Inflammatory macrophage treated with lipopolysaccharide for 1 hour (primary cell): ENCODE measurements around the gene CD4.

ENCODE experiments used
- DNase-seq, 2 donors: peaks; one replicate each; pipeline ENCODE4 v3.0.0-alpha.2; 2020 to 2022

CD4 gene

DNA sequence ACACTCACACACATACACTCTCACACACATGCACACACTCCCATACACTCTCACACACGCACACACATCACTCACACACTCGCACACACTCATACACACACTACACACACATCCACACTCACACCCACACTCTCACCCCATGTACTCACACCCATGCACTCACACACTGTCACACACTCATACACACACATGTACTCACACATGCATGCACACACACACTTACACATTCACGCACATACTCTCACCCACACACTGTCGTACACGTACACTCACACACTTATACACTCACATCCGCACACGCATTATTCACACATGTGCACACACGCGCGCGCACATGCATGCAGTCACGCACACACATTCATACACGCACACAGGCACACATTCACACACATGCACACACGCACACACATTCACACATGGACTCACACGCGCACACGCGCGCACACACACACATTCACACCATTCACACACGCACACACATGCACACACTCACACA lies 28.4 kb downstream of the CD4 start:
- no peak for DNase-seq

DNA sequence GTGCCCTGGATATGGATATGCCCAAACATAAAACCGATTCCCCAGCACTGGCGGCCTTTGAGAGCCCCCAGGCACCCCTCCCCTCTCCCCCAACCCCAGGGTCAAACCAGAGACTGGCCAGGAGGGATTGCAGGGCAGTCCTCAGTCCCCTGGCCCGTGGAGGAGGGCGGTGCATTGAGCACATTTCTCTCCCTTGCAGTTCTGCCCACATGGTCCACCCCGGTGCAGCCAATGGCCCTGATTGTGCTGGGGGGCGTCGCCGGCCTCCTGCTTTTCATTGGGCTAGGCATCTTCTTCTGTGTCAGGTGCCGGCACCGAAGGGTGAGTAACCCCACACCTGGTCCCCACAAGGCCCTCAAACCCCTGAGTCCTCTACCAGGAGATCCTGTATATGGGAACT lies 28.9 kb downstream of the CD4 start:
- no peak for DNase-seq

DNA sequence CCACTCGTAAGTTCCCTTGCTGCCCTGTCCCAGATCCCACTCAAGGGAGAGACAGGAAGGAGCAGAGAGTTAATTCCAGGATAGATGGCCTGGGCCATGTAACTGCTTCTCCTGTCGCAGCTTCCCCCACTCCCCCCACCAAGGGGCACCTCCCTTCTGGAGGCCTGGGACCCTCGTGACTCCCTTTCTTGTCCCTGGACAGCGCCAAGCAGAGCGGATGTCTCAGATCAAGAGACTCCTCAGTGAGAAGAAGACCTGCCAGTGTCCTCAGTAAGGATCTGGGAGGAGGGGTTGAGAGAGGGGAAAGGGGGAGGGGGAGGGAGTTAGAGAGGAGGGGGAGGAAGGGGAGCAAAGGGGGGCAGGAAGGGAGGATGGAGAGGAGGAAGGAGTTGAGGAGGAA lies 29.3 kb downstream of the CD4 start:
- DNase-seq: no peak

DNA sequence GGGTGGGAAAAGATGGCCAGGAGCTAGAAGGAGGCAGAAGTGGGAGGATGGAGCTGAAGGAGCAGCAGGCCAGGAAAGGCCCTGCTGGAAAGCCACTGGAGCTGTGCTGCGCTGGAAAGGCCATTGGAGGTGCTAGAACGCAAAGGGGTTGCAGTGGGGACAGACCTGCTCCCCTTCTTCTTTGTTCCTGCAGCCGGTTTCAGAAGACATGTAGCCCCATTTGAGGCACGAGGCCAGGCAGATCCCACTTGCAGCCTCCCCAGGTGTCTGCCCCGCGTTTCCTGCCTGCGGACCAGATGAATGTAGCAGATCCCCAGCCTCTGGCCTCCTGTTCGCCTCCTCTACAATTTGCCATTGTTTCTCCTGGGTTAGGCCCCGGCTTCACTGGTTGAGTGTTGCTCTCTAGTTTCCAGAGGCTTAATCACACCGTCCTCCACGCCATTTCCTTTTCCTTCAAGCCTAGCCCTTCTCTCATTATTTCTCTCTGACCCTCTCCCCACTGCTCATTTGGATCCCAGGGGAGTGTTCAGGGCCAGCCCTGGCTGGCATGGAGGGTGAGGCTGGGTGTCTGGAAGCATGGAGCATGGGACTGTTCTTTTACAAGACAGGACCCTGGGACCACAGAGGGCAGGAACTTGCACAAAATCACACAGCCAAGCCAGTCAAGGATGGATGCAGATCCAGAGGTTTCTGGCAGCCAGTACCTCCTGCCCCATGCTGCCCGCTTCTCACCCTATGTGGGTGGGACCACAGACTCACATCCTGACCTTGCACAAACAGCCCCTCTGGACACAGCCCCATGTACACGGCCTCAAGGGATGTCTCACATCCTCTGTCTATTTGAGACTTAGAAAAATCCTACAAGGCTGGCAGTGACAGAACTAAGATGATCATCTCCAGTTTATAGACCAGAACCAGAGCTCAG lies 30.0 kb downstream of the CD4 start:
- DNase-seq: no peak

DNA sequence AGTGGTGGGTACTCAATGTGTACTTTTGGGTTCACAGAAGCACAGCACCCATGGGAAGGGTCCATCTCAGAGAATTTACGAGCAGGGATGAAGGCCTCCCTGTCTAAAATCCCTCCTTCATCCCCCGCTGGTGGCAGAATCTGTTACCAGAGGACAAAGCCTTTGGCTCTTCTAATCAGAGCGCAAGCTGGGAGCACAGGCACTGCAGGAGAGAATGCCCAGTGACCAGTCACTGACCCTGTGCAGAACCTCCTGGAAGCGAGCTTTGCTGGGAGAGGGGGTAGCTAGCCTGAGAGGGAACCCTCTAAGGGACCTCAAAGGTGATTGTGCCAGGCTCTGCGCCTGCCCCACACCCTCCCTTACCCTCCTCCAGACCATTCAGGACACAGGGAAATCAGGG lies 30.8 kb downstream of the CD4 start:
- no peak for DNase-seq

DNA sequence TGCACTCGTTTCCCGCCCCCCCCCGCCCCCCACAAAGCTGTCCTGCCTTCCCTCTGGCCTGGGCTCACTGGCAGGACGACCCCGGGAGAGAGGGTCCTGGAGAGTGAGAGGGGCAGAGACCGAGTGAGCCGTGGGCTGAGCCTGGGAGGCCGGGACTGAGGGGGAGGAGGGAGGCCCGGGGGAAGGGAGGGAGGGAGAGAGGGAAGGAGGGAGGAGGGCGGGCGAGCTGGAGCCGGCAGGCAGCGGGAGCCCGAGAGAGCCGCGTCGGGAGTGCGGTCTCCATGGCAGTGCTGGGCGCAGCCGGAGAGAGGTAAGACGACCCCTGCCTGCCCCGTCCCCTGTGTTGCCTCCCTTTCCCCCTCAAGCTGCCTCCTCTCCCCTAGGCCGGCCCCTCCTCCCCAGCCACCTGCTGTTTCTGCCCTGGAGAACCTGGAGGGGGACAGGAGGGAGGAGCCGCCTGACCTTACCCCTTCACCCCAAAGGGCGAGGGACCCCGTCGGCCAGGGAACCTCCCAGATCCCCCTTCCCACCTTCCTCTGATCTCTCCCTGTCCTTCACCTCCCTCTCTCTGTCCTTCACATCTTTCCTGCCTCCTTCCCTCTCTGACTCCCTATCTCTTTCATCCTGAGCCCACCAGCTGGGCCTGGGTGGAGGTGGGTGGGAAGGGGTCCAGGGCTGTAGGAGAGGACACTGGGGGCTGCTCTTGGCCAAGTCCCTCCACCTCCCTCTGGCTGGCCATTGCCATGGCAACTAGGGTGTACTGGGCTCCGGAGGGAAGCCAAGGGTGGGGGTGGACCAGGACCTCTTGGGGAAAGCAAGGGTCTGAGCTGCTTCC lies 32.5 kb downstream of the CD4 start, which contains the start of gene GPR162:
GPR162 (plus strand) TSS at position 231 of the 835 bp plus-strand sequence. CDS start 2,078 bp downstream, outside the sequence.
- no peak for DNase-seq

DNA sequence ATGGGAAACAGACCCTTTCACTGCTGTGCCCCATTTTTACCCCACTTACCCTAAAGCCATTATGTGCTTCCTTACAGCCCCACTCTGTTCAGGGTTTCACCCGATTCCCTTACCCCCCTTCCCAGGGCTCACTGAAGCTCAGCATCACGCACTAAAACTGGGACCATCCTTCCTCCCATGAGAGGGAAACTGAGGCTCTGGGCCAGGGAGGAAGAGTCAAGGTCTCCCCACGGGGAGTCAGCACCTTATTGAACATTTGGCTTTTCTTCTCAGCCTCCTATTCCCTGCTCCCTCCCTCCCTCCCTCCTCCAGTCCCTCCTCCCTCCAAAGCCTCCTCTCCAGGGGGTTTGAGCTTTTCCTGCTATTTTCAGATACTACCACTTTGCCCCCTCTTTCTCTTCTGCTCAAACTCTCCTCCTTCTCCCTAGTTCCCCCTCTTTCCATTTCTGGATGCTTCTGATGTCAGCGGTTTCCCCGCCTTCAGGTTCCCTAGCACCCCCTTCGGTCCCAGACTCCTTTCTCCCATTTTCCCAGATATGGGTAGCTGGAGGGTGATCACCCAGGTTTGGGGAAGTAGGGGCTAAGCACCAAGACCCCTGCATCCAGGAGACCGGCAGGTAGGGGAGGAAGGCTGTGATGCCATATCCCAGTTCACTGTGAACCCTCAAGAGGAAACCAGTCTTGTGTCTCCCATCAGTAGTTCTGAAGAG lies 33.3 kb downstream of the CD4 start:
- DNase-seq: no peak

DNA sequence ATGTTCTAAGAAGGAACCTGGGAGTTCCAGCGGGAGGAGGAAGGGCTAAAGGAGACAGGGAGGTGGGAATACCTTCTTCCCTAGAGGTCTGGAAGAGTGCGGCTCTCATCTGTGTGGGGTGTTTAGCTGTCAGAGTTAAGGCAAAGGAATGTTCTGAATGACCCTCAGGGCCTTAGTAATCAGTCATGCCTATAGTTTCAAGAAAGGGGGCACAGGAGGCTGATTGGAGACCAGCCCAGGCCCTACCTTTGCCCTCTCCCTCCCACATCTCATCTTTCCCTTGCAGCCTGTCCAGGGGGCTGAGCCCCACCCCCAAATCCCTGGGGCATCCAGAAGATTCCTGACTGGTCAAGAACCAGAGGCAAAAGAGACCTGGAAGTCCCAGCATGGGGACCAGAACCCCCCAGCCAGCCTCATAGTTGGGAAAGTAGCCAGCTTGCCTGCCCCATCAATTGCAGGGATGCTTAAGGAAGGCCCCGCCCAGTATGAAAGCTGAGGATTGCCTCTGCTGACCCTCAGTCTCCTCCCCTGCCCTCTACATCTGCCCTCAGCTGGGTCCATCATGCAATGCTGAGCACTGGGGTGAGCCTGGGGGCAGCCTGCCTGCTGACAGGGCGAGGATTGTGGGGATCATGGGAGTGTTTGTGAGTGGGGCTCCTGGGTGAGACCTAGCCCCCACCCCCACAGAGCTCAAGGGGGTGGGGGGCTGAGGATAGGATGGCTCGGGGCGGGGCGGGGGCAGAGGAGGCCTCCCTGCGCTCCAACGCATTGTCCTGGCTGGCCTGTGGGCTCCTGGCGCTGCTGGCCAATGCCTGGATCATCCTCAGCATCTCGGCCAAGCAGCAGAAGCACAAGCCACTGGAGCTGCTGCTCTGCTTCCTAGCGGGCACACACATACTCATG lies 34.1 kb downstream of the CD4 start:
- DNase-seq: no peak

DNA sequence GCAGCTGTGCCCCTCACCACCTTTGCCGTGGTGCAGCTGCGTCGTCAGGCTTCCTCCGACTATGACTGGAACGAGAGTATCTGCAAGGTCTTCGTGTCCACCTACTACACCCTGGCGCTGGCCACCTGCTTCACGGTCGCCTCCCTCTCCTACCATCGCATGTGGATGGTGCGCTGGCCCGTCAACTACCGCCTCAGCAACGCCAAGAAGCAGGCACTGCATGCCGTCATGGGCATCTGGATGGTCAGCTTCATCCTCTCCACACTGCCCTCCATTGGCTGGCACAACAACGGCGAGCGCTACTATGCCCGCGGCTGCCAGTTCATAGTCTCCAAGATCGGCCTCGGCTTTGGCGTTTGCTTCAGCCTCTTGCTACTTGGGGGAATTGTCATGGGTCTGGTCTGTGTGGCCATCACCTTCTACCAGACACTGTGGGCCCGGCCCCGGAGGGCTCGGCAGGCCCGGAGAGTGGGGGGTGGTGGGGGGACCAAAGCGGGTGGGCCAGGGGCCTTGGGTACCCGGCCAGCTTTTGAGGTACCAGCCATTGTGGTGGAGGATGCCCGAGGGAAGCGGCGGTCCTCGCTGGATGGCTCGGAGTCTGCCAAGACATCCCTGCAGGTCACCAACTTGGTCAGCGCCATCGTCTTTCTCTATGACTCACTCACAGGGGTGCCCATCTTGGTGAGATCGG lies 34.9 kb downstream of the CD4 start:
- DNase-seq: no peak

DNA sequence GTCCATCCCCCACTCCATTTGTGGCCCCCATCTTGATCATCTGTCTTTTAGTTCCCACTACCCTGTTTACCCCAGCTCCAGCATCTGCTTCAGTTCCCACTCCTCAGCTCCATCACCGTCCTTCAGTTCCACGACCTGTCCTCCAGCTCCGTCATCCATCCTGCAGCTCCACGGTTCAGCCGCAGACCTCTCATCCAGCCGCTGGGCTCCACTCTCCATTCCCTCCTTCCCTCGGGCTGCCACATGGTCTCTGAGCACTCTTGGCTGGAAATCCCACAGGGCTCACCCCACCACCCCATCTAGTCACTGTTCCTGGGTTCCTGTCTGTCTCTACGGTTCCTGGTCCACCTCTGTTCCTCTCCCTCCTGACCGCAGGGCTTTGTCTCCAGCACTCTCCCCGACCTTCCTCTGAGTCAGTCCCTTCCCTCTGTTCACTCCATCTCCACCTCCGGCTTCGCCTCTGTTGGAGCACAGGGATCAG lies 35.6 kb downstream of the CD4 start:
- no peak for DNase-seq

DNA sequence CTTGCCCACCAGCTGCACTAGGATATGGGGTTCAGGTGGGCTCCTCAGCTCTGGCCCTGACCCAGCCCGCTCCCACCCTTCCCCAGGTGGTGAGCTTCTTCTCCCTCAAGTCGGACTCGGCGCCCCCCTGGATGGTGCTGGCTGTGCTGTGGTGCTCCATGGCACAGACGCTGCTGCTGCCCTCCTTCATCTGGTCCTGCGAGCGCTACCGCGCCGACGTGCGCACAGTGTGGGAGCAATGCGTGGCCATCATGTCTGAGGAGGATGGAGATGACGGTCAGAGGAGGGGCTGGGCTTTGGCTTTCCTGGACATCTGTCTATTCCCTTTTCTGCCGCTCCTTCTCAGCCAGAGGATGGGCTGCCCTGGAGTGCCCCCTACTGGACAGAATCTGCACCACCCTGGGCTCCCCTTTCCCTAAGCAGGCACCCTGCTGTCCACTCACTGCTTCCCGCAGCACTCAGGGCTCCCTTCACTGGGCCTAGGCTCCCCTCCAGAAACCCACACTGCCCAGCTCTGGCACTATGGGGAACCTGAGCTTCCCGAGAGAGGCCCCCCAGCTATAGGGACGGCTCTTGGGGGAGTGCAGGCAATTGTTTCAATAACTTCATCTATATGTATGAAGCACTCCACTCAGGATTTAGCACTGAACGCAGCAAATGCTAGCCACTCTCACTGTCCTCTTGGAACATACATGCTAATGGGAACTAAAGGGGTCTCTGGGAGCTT lies 36.2 kb downstream of the CD4 start:
- peak; percentile 67 to 97 for DNase-seq

DNA sequence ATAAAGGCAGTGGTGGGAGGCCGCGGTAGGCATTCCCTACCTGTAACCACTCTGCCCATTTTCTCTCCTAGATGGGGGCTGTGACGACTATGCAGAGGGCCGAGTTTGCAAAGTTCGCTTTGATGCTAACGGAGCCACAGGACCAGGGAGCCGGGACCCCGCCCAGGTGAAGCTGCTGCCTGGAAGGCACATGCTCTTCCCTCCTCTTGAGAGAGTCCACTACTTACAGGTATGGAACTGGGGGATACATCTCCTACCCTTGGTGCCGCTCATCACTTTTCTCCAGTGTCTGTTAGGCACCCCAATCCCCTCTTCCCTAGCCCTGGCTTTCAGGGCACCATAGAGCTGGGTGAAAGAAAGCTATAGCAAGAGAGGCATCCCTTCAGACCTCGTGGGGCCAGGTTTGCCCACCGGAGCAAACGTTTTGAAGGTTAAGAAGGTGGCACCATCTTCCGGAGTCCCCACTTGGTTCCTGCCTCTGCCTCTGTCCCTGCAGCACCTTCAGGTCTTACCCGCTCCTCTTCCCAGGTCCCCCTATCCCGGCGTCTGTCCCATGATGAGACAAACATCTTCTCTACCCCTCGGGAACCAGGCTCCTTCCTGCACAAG lies 36.9 kb downstream of the CD4 start:
- DNase-seq: no peak

DNA sequence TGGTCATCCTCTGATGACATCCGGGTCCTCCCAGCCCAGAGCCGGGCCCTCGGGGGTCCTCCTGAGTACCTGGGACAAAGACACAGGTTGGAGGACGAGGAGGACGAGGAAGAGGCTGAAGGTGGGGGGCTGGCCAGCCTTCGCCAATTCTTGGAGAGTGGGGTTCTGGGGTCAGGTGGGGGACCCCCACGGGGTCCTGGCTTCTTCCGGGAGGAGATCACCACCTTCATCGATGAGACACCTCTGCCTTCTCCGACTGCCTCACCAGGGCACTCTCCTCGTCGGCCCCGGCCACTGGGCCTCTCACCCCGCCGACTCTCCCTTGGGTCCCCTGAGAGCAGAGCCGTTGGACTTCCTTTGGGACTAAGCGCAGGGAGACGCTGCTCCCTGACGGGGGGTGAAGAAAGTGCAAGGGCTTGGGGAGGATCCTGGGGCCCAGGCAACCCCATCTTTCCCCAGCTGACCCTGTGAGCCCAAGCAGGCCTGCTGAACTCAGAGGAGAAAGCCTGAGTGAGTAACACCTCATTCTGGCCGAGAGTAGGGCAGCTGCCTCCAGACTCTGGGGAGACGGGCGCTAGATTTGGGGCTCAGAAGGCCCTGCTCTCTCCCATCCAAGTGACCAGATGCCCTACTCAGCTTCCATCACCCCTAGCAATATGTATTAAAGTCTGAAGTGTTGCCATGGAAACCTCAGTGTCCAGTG lies 37.6 kb downstream of the CD4 start:
- DNase-seq: no peak

DNA sequence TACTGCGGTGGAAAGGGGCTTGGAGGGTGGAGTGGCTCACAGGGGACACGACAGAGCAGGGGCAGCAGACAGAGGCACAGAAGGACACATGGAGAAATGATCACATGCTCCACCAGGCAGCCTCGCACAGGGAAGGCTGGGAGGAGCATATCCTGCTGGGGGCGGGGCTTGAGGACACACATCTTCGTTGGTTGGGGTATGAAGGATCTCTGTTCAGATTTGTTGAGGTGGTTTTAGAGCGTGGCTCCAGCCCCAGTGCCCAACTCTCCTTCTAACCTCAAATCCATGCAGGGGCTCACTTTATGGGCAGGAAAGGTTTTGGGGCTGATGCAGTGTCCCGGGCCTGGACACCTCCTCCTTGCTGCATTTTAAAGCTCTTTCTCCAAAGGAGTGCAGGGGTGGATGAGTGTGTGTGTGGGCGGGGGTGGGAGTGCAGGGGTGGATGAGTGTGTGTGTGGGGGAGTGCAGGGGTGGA lies 38.1 kb downstream of the CD4 start:
- DNase-seq: peak; percentile 23 to 40

DNA sequence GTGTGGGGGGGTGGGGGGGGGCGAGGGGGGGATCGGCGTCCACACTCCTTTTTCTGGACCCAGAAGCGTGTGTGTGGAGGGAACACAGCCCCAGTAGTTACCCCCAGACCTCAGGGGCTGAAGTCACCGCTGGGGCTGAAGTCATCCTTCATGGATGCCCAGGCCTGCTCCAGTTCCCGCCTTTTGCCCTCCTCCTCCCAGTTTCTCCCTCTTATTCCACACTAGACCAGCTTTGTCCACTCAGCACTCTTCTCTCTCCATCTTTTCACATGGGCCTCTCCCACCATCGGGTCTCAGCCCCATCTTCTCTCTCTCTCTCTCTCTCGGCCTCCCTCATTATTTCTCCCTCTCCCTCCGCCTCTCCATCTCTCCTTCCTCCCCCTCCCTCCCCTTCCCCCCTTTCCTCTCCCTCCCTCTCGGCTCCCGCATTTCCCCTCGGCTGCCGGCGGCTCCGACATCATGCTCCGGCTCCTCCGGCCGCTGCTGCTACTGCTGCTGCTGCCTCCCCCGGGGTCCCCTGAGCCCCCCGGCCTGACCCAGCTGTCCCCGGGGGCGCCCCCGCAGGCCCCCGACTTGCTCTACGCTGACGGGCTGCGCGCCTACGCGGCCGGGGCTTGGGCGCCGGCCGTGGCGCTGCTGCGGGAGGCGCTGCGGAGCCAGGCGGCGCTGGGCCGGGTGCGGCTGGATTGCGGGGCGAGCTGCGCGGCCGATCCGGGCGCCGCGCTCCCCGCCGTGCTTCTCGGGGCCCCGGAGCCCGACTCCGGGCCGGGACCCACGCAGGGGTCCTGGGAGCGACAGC lies 38.9 kb downstream of the CD4 start, which contains the start of gene P3H3:
P3H3 (plus strand) TSS at position 426 of the 799 bp plus-strand sequence; CDS start at position 460, 34 bp downstream.
- DNase-seq: no peak

DNA sequence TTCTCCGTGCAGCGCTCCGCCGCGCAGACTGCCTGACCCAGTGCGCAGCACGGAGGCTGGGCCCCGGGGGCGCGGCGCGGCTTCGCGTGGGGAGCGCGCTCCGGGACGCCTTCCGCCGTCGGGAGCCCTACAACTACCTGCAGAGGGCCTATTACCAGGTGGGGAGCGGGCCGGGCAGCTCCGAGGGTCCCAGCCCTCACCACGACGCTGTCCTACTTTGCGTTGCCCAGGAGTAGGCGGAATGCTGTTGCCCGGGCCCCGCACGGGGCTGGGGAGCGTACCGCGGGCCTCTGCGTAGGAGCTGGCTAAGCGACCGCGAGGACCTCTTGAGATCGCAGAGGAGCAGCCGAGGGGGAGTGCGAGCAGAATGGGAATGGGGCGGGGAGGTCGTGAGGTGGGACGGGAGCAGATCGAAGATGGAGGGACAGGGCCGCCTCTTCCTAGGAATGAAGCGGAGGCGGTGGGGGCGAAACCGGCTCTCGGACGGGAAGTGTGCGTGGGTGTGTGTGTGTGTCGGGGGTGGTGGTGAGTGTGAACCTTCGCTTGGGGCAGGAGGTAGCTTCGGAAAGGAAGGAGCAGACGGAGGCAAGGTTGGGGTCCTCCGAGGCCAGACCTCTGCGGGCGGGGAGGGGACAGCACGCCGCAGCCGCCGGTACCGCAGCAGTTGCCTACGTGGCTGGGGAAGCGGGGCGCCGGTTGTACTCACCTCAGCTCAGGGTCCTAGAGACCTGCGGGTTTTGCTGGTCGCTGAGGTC lies 39.6 kb downstream of the CD4 start:
- DNase-seq: no peak

DNA sequence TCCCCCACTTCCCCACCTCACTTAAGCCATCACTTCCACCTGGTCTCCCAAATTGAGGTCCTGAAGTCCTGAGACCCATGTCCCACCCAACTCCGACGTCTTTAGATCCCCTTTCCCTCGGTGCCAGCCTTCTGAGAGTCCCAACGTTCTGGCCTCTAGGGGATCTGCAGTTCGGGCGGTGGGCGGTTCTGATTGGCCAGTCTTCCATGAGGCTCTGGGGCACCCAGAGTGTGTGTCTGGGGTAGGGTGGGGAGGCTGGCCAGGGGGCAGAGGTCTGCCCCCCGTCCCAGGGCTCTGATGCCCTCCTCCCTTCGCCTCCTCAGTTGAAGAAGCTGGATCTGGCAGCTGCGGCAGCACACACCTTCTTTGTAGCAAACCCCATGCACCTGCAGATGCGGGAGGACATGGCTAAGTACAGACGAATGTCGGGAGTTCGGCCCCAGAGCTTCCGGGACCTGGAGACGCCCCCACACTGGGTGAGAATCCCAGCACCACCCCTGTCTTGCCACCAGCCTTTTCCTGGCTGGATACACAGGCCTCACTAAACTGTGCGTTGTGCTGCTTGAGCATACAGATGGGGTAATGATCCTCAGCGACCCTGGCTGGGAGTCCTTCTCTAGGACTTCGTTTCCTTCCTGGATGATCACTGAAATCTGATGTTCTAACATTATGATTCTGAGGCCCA lies 40.4 kb downstream of the CD4 start:
- DNase-seq: no peak
